ENCODE results near the gene GCA. TPM values are rescaled to one million over a fixed set of nuclear protein-coding genes. Genes with fewer than 3 reads are reported as not detected.

GCA gene
- polyA plus RNA-seq, 2 of the 4 experiments (the other 2 are of a cell fraction): 6.6 to 17.8 TPM

GRCh38 chr2:162295009-162295408 lies 48.9 kb upstream of the GCA start:
- DNase-seq (ENCODE audit: low read depth in 1 of 2, low spot score in 1 of 2) (no peak), ATAC-seq (no peak), FAIRE-seq (no peak)
- TF ChIP-seq RCOR1 (IDR thresholded peaks at IDR 0.05; ENCODE audit: low read depth, low read length): no peak
- no peak for TF ChIP-seq HOXA7 (CRISPR knock-in tag; IDR thresholded peaks at IDR 0.05)
- TF ChIP-seq FOSB (CRISPR knock-in tag; IDR thresholded peaks at IDR 0.05): no peak
- TF ChIP-seq FOXS1 (CRISPR knock-in tag; IDR thresholded peaks at IDR 0.05): no peak
- no peak for TF ChIP-seq MYC (IDR thresholded peaks at IDR 0.05; ENCODE audit: borderline replicate concordance, low read length)
- TF ChIP-seq PHF8 (IDR thresholded peaks at IDR 0.05; ENCODE audit: borderline replicate concordance, low read depth): no peak
- TF ChIP-seq GATA3 (IDR thresholded peaks at IDR 0.05; ENCODE audit: borderline replicate concordance): no peak
- no peak for TF ChIP-seq BHLHE40 (IDR thresholded peaks at IDR 0.05; ENCODE audit: low read depth, low read length)
- no peak for TF ChIP-seq ZNF302 (CRISPR knock-in tag; IDR thresholded peaks at IDR 0.05)
- no peak for TF ChIP-seq MAZ (IDR thresholded peaks at IDR 0.05; ENCODE audit: borderline replicate concordance, low read depth, low read length)
- TF ChIP-seq KDM1A (IDR thresholded peaks at IDR 0.05; ENCODE audit: low read depth): no peak
- TF ChIP-seq EHF (CRISPR knock-in tag; IDR thresholded peaks at IDR 0.05): no peak
- H3K9me3 ChIP-seq: no peaks in the 10 kb centered on the region
- H3K4me1 ChIP-seq: no peaks in the 10 kb centered on the region
- no peak overlapping the region for H3K4me3 ChIP-seq
- POLR2A ChIA-PET: no interaction called here
- CTCF ChIA-PET: interaction anchor here (8.2 kb wide), 1 partner anchor 74 kb away, joined by 87 read pairs; no protein-coding TSS in a partner anchor
- 26% methylated on average over 2 of the region's 2 CpGs for WGBS (ENCODE audit: missing lambda C conversion rate)
- no peak overlapping the region for H3K27ac ChIP-seq
- no peak overlapping the region for H3K4me2 ChIP-seq

- WGBS (ENCODE audit: missing lambda C conversion rate): 44% methylated on average over 5 of the region's 5 CpGs
- H3K4me3 ChIP-seq: no peak overlapping the region
- FAIRE-seq (no peak), ATAC-seq (peak; percentile 62 to 85; a peak in 4 of 6 replicates), DNase-seq (ENCODE audit: low read depth in 1 of 2, low spot score in 1 of 2) (peak; percentile 7 to 75)
- H3K27ac ChIP-seq: no peak overlapping the region
- H3K4me1 ChIP-seq: no peaks in the 10 kb centered on the region
- no peak overlapping the region for H3K4me2 ChIP-seq
- ChIA-PET POLR2A (interaction anchor here (0.7 kb wide), 1 partner anchor 164 kb away, joined by 3 read pairs; no protein-coding TSS in a partner anchor), CTCF (interaction anchor here (0.8 to 8.2 kb wide), 27 partner anchors 8 to 712 kb away, joined by 3 to 87 read pairs (median 4); partner anchors contain the start of genes GCA, GCG and IFIH1)
- no peaks in the 10 kb centered on the region for H3K9me3 ChIP-seq
- peak; percentile 84 for TF ChIP-seq CTCF (IDR thresholded peaks at IDR 0.05)
- peak; percentile 75 to 83 for TF ChIP-seq RAD21 (conservative IDR thresholded peaks at IDR 0.05 in 1 of 2, IDR thresholded peaks at IDR 0.05 in 1 of 2)
- peak; percentile 77 for TF ChIP-seq SMC3 (IDR thresholded peaks at IDR 0.05)
- TF ChIP-seq KDM1A (IDR thresholded peaks at IDR 0.05; ENCODE audit: low read depth): no peak
- no peak for TF ChIP-seq JUNB (IDR thresholded peaks at IDR 0.05)
Measured at GRCh38 chr2:162297925-162298552, 45.9 kb upstream of the GCA start.

- 78% methylated on average over 9 of the region's 9 CpGs for WGBS (ENCODE audit: missing lambda C conversion rate)
- Histone ChIP-seq H3K4me1 (no peaks in the 10 kb centered on the region), H3K4me3 (no peak overlapping the region), H3K9me3 (no peaks in the 10 kb centered on the region), H3K27ac (no peak overlapping the region), H3K4me2 (no peak overlapping the region)
- TF ChIP-seq TP53 (CRISPR knock-in tag; IDR thresholded peaks at IDR 0.05): no peak
- no peak for TF ChIP-seq PHF8 (IDR thresholded peaks at IDR 0.05; ENCODE audit: borderline replicate concordance, low read depth)
- no peak for TF ChIP-seq EP300 (IDR thresholded peaks at IDR 0.05)
- TF ChIP-seq NR3C1 (IDR thresholded peaks at IDR 0.05): no peak
- DNase-seq (ENCODE audit: low read depth in 1 of 2, low spot score in 1 of 2) (no peak), ATAC-seq (no peak), FAIRE-seq (no peak)
- POLR2A ChIA-PET: no interaction called here
- CTCF ChIA-PET: interaction anchor here (0.8 to 8.2 kb wide), 27 partner anchors 8 to 712 kb away, joined by 3 to 87 read pairs (median 4); partner anchors contain the start of genes GCA, GCG and IFIH1
Measured at GRCh38 chr2:162298669-162299335, 45.1 kb upstream of the GCA start.
